Measurements from ENCODE around the gene ZNF341. TPM values are rescaled to one million over a fixed set of nuclear protein-coding genes. Genes with fewer than 3 reads are reported as not detected.
A peak's percentile ranks its signal among the peaks of the same experiment; 100 is the strongest.

Gene ZNF341
- total RNA-seq, 1 donor from 2014 or later: 0.99 TPM

DNA sequence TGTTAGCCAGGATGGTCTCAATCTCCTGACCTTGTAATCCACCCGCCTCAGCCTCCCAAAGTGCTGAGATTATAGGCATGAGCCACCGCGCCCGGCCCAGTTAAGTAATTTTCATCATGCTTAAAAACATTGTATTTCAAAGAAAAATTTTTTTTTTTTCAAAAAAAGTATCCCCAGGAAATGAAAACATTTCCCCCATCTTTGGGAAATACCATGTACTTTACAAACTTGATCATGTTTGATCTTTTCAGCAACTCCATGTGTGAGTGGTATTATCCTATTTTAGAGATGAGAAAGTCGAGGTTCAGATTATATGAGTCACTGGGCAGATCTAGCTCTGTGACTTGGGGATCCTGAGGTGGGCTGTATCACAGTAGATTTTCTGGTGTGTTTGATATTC lies 91.2 kb downstream of the ZNF341 start:
- DNase-seq (ENCODE audit: low read depth in 2 of 2): no peak

DNA sequence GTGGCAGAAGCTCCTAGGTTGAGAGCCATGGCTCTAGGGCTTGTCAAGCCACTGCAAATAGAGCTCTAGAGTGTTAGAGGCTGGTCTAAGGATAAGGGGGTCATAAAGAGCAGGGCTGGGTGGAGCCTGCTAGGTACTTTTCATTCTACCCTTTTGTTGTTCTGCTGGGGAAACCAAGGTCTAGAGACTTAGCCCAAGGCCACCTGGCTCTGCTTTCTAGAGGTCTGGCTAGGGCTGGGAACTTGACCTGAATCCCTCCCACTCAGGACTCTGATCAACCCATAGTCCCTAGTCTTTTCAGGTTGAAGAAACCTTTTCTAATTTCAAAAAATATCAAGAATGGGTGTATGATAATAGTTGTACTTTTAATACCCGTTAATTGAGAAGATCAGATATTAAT lies 93.1 kb downstream of the ZNF341 start:
- DNase-seq (ENCODE audit: low read depth in 2 of 2): no peak

DNA sequence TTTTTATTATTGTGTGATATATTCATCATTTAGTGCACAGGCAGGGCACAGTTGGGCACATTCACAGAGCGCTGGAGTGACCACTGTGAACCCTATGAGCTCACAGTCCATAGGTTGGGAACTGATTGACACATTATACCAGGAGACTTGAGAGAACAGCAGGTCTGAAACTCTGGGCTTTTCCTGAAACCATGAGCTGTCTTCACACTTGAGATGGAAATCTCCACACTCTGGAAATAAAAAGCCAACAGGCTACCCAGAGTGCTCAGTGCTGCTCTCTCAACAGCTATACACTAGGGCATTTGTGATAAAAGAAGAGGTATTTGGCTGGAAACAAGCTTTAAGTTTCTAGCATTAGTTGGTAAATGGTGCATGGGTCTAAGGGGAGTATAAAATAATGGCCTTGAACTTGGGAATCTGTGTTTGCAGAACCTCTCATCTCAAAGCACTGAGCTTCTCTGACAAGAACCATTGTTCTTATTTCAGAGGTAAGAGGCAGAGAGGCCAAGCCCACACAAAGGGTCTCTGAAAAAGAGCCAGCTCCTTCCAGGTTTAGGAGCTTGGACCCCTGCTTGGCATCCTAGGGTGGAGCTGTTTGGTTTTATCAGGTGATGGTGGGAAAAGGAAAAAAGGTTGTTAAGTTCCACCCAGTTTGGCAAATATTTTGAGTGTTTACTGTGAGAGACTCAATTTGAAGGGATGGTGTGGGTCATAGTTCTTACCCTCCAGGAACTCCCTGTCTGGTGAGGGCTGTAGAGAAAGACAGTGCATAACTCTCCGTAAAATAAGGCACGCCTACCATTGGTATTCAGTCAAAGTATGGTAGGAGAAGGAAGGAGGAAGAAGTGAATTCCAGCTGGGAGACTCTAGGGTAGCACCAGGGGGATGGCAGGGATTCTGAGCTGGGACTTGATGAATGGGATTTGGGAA lies 93.8 kb downstream of the ZNF341 start:
- no peak for DNase-seq (ENCODE audit: low read depth in 2 of 2)

DNA sequence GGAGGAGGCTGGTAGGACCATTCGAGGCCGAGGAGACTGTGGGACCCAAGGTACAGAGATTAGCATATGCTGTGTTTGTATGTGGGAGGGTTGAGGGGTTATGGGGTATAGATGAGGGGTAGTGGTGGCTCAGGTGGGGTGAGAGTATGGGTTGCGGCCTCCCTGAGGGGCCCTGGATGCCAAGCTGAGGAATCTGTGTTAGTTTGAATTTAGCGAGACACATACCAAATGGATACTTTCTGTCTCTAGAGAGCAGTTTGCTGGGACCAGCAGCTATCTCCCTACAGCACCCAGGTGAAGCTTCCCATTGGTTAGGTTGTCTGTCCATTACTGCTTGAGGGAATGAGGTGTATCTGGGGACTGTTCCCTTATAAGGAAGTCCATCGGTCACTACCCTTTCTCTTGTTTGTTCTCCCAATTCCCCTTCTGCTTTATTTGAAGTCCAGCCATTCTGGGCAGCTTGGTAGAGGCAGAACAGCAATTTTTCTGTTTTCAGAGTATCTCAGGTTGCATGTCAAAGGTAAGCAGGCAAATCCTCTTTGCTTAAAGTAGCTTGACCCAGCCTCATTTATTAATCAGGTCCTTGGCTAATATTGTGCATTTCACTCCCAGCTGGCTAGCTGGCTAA lies 94.6 kb downstream of the ZNF341 start:
- no peak for DNase-seq (ENCODE audit: low read depth in 2 of 2)

DNA sequence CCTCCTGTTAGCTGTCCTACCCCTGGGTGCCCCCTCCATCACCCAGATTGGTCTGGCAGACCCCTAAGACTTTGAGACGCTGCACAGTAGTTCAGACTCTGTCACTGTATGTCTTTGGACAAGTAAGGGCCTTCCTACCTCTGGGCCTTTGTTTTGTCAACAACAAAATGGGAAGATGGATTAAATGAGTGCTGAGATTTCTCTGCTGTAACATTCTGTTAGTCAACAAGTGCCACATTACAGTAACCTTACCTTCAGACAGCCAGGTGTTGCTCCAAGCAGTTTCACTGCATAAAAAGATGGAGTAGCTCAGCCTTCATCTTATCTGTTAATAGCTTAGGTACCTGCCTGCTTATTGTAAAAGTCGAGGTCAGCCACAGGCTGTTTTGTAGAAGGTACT lies 95.3 kb downstream of the ZNF341 start:
- DNase-seq (ENCODE audit: low read depth in 2 of 2): no peak

DNA sequence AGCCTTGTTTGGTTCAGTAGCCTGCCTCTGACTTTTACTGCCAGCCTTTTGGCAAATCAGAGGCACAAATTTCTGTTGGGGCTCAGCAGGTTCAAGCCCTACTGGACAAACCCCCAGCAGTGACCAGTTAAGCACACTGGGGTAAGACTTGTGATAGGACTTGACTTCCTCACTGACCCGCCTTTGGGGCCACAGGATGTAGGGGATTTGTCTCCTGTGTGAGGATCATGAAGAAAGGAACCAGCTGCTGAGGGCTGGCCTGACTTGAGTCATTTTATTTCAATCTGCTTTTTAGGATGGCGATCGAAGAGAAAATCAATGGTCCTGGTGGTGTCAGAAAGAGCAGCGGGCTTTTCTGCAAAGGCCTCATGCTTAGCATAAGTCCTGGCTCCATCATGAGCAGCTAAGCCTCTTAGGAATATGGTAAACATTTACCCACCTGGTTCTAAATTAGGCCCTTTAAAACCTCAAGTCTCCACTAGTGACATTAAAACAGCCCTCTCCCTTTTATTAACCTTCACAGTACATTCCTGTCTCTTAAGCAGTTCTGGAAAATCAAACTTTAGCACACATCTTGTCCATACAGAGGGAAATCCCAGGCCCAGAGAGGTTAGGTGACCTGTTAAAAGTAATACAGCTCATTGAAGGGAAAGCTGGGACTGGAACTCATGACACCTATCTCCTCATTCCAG lies 96.0 kb downstream of the ZNF341 start:
- DNase-seq (ENCODE audit: low read depth in 2 of 2): peak in 1 of 2 donors; percentile 29

DNA sequence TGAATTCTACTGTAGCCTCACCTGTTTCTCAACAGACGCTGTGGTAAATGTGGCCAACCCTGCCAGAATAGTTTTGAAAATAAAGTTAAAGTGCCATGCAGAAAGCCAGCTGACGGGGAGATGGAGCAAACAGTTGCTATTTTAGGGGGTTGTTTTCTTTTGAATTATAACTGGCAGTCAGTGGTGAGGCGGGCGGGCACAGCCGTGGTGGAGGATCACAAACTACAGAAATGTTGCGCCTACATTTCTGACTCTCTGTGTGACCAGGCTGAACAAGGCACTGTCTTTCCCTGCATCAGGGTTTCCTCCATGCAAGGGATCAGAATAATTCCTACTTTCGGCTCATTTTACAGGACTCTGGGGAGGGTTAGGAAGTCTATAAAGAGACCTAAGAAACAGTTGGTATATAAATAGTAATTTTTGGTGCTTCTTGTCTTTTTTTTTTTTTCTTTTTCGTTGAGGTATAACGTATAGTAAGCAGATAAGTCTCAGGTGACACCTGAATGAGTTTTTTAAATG lies 96.6 kb downstream of the ZNF341 start:
- DNase-seq (ENCODE audit: low read depth in 2 of 2): no peak

DNA sequence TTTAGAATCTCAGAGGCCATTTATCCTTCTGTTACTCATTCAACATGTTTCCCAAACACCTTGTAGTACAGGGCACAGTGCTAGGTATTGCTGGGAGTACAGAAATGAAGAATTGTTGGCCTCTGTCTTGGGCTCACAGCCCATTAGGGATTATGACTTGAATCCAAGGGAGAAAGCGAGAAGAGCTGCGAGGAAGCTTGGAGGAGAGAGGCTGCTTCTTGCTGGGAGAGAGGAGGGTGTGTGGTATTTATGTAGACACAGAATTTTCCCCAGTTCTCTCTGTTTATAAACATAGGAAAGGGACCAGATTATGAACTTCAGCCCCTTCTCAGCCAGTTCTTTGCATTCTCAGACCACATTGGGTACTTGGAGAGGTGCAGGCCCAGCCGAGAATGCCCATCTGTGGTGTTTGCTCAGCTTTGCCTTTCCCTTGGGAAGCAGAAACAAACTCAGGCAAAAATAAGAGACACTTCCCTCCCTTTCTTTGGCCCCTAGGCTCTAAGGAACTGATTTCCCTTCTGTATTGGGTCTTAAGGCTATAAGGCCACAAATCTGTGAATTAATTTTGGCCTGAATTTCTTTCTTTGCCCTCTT lies 97.3 kb downstream of the ZNF341 start:
- no peak for DNase-seq (ENCODE audit: low read depth in 2 of 2)

DNA sequence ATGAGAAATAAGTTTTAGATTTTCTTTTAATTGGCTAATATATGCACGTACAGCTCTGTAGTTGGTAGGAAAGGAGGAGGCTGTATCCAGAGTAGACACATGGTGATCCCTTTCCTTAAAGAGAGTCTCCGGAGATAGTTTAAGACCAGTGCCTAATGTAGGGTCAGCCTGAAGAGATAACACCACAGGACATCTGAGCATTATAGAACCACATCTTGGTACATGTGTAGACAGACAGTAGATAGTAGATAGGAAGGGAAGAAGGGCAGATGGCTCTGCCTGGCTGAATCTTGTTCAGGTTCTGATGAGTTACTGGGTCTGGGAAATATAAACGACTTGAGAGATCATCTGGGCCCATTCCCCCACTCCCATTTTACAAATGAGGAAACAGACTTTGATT lies 97.8 kb downstream of the ZNF341 start:
- DNase-seq (ENCODE audit: low read depth in 2 of 2): no peak

DNA sequence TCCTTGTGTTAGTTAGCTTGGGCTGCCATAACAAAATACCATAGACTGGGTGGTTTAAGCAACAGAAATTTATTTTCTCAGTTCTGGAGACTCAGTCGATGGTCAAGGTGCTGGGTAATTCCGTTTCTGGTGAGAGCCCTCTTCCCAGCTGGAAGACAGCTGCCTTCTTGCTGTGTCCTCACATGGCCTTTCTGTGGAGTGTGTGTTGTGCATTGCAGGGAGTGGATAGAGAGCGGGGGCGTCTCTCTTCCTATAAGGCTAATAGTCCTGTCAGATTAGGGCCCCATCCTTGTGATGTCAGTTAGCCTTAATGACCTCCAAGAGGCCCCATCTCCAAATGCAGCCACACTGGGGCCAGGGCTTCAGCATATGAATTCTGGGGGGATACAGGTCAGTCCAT lies 98.6 kb downstream of the ZNF341 start:
- DNase-seq (ENCODE audit: low read depth in 2 of 2): no peak

DNA sequence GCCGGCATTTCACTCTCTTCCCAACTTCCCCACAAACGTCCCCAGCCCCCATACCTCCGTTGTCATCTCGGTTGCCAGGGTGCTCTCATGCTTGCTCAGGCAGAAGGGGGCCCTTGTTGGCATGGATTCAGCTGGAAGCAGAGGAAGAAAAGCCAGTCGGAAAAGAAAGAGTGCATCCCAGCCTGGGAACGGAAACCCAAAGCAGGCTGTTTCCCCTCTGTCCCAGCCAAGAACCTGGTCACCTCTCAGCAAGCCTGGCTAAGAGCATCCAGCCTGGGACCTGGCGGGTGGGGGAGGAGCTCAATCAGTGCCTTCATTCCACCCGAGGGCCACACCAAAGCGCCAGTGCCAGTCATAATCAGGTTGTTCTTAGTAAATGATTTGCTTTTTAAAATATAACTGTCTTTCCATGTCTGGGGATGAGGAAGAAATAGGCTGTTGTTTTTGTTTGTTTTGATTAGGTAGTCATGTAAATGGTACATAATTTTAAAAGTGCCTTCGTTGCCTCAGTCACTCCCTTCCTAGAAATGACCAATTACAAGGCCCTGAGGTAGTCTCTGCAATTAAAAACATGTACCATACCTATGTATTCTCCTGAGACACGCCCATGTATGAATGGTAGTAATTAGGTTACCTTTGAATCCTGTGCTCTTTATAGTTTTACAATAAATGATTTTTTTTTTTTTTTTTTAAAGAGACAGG lies 100.5 kb downstream of the ZNF341 start:
- peak; percentile 84 to 89 for DNase-seq (ENCODE audit: low read depth in 2 of 2)

DNA sequence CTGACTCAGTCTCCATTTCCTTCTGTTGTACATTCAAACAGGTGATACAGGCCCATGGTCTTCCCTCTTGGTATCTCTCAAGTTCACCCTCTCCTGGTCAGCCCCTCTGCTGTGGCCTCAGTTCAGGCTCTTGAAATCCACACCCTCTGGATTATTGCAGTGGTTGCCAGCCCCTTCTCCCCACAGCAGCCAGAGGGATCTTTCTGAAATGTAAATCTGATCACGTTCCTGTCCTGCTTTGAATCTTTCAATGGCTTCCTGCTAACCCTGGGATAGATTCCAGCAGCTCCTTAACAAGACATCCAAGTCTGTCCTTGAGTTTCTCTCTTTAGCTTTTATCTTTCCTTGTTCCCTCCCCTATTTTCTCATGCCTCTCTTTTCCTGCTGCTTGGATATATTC lies 101.5 kb downstream of the ZNF341 start:
- DNase-seq (ENCODE audit: low read depth in 2 of 2): no peak

DNA sequence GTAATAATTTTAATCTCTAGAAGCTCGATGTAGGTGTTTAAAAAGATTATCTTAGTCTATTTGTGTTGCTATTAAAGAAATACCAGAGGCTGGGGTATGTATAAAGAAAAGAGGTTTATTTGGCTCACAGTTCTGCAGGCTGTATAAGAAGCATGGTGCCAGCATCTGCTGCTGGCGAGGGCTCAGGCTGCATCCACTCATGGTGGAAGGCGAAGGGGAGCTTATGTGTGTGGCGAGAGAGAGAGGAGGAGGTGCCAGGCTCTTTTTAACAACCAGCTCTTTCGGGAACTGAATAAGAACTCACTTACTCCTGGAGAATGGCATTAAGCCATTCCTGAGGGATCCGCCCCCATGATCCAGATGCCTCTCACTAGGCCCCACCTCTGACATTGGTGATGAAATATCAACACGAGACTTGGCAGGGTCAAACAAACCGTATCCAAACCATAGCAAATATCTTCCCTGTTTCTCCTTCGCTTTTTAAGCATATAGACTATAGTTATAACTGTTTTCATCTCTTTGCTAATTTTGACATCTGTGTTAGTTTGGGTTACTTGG lies 103.9 kb downstream of the ZNF341 start:
- DNase-seq (ENCODE audit: low read depth in 2 of 2): no peak

DNA sequence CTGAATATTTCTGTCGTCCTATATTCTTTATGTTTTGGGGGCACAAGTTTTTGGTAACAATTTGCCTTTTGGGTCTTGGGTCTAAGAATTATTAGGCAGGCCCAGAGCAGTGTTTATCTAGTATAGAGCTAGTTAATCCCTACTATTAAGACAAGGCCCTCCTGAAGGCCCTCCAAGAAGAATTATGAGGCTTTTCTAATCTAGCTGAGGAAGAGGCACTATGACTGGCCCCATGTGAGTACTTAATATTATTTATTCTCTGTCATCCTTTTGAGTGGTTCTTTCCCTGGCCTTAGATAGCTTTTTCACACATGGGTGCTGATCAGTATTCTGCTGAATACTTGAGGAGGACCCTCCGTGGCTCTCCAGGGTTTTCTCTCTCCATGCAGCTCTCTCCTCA lies 104.5 kb downstream of the ZNF341 start:
- DNase-seq (ENCODE audit: low read depth in 2 of 2): no peak

DNA sequence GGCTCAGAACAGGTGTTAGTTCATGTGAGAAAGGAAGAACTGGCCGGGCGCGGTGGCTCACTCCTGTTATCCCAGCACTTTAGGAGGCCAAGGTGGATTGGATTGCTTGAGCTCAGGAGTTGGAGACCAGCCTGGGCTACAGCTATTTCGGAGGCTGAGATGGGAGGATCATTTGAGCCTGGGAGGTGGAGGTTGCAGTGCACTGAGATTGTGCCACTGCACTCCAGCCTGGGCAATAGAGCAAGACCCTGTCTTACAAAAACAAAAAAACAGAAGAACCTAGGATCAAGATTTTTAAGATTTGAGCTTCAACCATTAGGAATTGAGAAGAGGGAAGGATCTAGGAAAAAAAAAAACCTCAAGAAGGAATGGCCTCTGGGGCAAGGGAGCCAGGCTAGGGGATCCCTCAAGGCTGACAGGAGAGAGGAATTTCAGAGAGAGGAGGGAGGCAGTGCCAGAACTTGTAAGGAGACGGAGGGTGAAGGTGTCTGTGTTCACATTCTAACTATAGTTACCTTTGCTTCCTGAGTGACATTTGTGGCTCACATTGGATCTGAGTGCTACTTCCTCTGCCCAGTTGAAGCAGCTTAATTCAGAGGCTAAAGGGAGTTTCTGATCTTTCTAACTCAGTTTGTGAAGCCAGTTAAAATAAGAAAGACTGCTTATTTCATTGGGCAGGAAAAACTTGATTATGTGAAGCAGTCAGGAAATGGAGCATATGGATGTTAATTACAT lies 105.5 kb downstream of the ZNF341 start:
- DNase-seq (ENCODE audit: low read depth in 2 of 2): no peak

DNA sequence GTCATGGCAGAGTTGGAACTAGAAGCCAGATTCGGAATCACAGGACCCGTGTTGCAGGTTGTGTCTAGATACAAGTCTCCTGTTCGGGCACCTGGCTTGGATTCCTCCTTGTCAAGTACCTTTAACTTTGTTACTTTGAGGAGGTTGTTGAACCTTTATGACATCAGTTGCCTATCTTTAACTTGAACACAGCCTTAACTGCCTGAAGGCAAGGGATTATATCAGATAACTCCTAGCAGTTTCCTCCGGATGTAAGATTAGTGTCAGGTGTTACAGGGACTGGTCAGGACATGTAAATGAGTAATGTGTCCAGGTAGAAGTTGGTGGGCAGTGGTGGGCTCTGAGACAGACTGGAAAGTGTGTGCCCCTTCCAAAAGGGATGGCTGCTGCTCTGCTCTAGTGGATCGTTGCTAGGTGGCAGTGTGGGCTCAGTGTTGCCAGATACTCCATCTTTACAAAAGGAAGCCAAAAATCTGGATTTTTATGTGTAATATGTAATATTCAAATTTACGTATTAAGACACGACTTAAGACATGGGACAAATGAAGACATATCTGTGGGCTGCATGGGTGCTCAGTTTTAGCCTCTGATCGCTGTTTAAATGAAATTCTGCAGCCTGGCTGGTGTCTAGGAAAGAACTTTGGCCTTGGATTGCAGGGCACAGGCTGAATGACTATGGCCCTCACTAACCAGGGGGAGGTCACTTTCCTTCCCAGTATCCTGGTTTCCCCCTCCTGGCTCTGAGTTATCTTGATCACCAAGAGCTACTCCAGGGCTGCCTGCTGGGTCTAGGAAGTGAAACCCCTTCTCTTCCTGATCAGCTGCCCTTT lies 106.5 kb downstream of the ZNF341 start:
- DNase-seq (ENCODE audit: low read depth in 2 of 2): no peak

DNA sequence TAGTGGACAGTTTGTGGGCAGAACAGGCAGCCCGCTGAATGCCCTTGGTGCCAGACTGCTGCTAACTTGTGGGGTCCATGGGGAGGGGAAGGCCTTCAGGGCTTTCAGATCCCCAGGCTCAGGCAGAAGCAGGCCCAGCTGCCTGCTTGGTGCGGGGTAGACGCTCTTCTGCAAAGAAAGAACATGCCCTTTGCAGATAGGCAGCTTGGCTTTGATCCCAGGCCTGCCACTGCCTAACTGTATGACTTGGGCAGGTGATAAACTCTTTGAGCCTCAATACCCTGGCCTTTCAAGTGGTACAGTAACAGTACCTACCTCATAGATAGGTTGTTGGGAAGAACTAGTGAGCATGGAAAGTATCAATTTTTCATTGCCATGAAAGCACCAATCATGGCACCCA lies 107.8 kb downstream of the ZNF341 start:
- no peak for DNase-seq (ENCODE audit: low read depth in 2 of 2)

DNA sequence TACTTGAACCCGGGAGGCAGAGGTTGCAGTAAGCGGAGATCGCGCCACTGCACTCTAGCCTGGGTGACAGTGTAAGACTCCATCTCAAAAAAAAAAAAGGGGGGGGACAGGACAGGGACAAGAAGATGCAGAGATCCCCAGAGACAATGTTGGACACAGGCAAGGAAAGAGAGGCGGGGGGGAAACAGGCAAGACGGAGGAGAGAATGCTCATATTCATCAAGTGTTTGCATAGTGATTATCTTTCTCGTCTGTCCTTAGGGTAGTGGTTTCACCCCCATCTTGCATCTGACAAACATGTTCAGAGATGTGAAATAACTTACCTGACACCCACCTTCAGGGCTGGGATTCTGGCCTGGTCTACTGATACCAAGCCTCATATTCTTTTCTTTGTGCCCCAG lies 108.4 kb downstream of the ZNF341 start:
- DNase-seq (ENCODE audit: low read depth in 2 of 2): no peak

DNA sequence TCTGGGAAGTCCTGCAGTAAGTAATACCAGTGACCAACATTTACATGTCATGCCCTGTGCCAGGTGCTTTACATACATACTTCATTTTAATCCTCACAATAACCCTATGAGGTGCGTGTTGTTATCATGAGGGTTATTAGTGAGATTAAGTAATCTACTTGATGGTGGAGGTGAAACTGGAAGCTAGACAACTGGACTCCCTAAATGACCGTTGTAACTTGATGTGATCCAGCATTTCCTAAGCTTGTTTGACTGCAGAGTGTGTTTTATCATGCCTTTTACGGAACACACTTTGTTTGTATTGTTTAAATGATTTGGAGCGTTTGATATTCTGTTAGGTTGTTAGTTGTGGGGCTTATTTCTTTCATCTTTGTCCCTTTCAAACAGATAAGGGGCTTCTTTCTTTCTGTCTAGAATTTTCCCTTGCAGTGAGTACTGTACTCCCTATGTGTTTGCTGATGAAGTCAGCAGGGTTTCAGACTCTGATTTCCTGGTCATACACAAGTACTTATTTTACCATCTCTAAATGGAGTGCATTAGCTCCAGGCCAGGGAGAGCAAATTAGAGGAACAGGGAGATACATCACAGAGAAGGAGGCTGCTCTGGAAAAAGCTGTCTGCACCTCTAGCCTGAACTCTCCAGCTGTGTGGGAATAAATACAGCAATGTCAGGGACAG lies 109.1 kb downstream of the ZNF341 start:
- DNase-seq (ENCODE audit: low read depth in 2 of 2): no peak

All from lung microvascular endothelial cell (primary cell).